GM10266 (cell line): ENCODE results near the gene UNC13C.

Experiments used
- DNase-seq: peaks from one replicate; pipeline ENCODE4 v3.0.0; 2012; ENCODE audit errors: extremely low spot score
- TF ChIP-seq, protein P1 (sequence below): IDR thresholded peaks from 2 replicates; pipeline ENCODE4 v1.5.1; 2012; ENCODE audit warnings: mild to moderate bottlenecking, low read depth; ENCODE audit not compliant: control insufficient read depth, insufficient read depth; ENCODE audit errors: missing control alignments

Gene UNC13C

DNA sequence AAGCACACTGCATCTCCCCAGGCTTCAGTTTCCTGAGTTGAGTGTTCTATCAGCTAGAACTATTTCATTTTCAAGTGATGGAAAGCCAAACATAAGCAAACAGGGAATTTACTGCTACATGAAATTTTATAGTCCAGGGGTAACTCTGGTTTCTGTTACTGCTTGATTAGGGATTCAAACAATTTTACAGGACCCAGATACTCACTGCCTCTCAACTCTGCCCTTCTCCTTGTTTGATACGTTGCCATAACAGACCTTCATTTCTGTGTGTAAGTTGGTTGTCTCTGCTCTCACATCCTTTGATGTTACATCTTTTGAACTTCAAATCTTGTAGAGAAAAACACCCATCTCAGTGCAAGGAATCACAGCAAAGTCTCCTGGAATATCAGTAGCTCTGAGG lies 572.7 kb downstream of the UNC13C start:
- no peak for DNase-seq
- TF ChIP-seq, protein P1, sequence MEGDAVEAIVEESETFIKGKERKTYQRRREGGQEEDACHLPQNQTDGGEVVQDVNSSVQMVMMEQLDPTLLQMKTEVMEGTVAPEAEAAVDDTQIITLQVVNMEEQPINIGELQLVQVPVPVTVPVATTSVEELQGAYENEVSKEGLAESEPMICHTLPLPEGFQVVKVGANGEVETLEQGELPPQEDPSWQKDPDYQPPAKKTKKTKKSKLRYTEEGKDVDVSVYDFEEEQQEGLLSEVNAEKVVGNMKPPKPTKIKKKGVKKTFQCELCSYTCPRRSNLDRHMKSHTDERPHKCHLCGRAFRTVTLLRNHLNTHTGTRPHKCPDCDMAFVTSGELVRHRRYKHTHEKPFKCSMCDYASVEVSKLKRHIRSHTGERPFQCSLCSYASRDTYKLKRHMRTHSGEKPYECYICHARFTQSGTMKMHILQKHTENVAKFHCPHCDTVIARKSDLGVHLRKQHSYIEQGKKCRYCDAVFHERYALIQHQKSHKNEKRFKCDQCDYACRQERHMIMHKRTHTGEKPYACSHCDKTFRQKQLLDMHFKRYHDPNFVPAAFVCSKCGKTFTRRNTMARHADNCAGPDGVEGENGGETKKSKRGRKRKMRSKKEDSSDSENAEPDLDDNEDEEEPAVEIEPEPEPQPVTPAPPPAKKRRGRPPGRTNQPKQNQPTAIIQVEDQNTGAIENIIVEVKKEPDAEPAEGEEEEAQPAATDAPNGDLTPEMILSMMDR: no peak

DNA sequence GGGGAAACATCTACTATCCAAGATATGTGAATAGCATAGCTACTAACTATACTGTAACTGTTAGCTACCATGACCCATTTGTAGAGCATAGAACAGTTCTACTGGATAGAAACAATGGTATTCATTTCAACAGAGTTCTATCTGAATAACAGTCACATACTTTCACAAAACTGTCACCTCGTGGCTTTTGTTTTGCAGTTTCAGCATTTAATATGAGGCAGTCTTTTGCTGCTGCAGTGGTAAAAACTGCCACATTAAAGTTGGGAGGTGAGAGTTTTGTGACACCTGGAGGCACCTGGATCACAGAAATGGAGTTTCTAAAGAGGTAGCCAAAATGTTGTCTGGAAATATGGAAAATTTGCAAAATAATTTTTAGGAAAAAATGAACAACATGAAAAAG lies 578.0 kb downstream of the UNC13C start:
- TF ChIP-seq, protein P1: no peak
- DNase-seq: no peak

DNA sequence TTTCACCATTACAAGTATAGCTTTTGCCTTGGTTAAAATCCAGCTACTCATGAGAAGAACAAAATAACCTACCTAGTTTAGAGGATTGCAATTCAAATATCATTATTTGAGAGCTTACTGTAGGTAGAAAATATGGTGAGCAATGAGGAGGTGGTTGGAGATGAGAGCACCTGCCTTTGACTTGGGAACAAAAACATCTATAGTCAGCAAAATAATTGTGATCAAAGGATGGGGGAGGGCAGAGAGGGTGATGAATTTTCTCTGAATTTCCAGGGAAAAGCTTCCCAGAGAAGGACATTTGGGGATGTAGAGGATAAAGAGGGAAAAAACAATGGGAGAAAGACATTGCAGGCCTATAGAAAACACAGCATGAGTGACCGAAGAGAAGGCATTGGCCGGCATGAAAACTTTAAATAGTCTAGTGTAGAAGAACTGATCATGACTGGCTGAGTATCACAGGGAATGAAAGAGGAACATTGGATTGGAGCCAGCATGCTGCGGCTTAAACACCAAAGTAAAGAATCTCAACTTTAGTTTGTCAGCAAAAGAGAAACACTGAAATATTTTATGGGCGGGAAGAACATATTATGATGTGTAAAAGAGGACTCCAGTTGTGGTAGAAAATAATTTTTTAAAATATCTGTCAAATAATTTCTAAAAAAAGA lies 581.3 kb downstream of the UNC13C start:
- DNase-seq: no peak
- TF ChIP-seq, protein P1: no peak

DNA sequence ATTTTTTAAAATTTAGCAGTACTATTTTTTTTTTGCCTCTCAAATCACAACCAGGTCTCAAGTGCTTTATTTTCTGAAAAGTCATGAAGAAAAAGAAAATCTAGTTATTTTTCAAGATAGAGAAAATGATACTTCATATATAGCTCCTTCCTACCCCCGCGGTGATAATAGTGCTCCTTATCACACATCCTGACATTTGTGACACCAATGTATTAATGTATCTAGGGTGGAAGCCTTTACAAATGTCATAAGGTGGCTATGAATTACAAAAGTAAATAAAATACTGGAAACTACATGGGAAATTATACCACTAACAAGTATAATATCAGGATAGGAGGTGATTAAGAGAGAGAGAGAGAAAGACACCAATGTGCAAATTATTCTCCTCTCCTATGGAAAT lies 582.2 kb downstream of the UNC13C start:
- TF ChIP-seq, protein P1: no peak
- no peak for DNase-seq

DNA sequence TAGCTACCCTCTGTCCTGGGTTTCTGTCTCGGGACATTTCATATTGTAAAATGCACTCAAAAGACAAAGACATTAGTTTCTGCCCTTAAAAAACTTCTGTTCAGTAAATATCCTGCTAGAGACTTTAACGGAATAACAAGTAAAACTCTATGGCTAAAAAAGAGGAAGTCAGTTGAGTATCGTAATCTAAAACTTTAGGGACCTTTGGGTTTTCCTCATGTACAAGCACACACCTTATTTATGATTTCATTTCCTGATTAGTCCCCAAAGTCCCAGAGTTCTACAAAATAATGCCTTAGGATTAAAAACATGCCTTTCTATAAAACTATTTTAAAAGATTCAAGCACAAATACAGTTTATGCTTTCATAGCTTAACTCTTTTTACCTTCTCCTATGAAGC lies 585.9 kb downstream of the UNC13C start:
- DNase-seq: no peak
- TF ChIP-seq, protein P1: no peak

DNA sequence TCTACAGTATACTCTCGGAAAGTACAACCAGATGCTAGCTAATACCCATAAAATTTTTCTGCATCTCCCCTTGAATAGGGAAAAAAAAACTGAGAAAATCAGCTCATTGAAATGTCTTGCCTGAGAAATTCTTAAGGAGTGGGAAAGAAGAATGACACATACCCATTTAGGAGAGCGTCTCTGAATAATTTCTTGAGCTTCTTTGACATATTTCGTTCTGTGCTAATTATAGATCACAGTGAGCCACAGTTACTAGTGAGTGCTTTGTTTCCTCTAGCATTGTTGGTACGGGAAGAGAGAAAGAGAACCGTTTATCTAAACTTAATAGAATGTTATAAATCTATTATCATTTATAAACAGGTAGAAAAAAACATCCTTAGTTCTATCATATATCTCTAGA lies 588.4 kb downstream of the UNC13C start:
- no peak for DNase-seq
- TF ChIP-seq, protein P1: no peak

DNA sequence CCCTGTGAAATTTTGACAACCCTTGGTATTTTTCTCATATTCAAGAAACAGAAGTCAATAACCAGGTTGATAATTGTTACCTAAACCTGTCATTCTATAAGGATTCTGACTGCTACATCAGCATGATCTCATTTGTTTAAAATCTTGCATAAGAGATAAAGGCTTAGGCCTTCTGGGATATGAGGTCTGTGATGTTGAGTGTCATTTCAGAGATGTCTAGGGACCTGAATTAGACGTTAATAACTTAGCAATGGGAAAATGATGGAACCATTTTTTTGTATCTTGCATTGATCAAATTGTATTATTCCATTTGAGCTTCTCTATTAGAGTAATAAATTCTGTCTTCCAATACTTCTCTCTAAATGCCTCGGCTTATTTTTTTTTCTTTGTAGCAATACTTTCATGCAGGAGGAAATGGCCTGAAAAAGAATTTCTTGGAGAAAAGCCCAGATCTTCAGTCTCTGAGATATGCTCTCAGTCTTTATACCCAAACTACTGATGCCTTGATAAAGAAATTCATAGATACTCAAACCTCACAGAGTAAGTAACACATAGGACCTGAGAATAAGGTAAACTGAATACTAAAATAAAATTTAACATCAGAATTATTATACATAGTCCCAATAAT lies 589.3 kb downstream of the UNC13C start:
- TF ChIP-seq, protein P1: no peak
- DNase-seq: no peak
